ENCODE data around the gene APLP1.

Gene APLP1

GRCh38 chr19:35911173-35911572 lies 42.8 kb downstream of the APLP1 start:
- no peak for DNase-seq (ENCODE audit: low read depth in 2 of 2)
- TF ChIP-seq CTCF (IDR thresholded peaks at IDR 0.05; ENCODE audit: low read depth, low read length): no peak
- H3K4me3 ChIP-seq (replicated peaks in 1 of 2; ENCODE audit: low read depth in 2 of 2, low read length in 2 of 2): no peak overlapping the region

GRCh38 chr19:35911790-35912189 lies 43.4 kb downstream of the APLP1 start:
- no peak for DNase-seq (ENCODE audit: low read depth in 2 of 2)
- no peak overlapping the region for H3K4me3 ChIP-seq (replicated peaks in 1 of 2; ENCODE audit: low read depth in 2 of 2, low read length in 2 of 2)
- TF ChIP-seq CTCF (IDR thresholded peaks at IDR 0.05; ENCODE audit: low read depth, low read length): no peak

DNA sequence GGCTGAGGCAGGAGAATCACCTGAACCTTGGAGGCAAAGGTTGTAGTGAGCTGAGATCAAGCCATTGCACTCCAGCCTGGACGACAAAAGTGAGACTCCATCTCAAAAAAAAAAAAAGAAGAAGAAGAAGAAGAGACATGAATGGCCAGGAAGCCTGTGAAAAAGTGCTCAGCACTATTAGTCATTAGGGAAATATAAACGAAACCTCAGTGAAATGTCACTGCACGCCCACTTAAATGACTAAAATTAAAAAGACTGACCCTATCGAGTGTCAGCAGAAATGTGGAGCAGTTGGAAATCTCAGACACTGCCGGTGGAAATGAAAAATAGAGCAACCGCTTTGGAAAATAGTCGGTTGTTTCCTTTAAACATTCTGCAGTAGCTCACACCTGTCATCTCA lies 45.2 kb downstream of the APLP1 start:
- no peak for DNase-seq (ENCODE audit: low read depth in 2 of 2)
- no peak for TF ChIP-seq CTCF (IDR thresholded peaks at IDR 0.05; ENCODE audit: low read depth, low read length)

DNA sequence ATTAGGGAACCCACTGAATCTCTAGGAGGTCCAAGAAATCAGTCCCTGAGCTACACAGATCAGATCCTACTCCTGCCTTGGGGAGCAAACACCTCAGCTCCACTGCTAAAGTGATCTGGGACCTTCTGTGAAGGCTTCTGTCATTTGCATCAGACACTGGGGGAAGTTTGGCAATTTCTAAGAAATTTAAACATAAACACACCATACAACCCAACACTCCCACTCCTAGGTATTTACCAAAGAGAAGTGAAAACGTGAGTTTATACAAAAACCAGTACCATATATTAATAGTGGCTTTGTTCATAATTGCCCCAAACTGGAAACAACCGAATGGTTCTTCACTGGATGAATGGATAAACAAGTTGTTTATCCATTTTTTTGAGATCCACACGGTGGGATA lies 47.1 kb downstream of the APLP1 start:
- DNase-seq (ENCODE audit: low read depth in 2 of 2): no peak
- TF ChIP-seq CTCF (IDR thresholded peaks at IDR 0.05; ENCODE audit: low read depth, low read length): no peak
- H3K4me3 ChIP-seq (replicated peaks in 1 of 2; ENCODE audit: low read depth in 2 of 2, low read length in 2 of 2): no peak overlapping the region

More for the DNA sequence above, 45.2 kb downstream of the APLP1 start:
- no peak overlapping the region for H3K4me3 ChIP-seq (replicated peaks in 1 of 2; ENCODE audit: low read depth in 2 of 2, low read length in 2 of 2)

- DNase-seq (ENCODE audit: low read depth in 2 of 2): no peak
- no peak overlapping the region for H3K4me3 ChIP-seq (replicated peaks in 1 of 2; ENCODE audit: low read depth in 2 of 2, low read length in 2 of 2)
- no peak for TF ChIP-seq CTCF (IDR thresholded peaks at IDR 0.05; ENCODE audit: low read depth, low read length)
These were observed 50.9 kb downstream of the APLP1 start for GRCh38 chr19:35919306-35919705.

DNA sequence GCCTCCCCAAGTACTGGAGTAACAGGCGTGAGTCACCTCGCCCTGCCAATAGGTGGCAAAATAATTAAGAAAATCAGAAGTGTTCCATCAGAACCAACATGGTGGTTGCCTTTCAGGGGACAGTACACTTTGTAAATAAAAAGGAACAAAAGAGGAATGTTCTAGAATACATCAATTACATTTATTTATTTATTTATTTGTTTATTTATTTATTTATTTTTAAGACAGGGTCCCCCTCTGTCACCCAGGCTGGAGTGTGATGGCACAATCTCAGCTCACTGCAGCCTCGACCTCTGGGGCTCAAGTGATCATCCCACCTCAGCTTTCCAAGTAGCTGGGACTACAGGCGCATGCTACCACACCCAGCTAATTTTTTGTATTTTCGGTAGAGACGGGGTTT lies 52.6 kb downstream of the APLP1 start:
- no peak overlapping the region for H3K4me3 ChIP-seq (replicated peaks in 1 of 2; ENCODE audit: low read depth in 2 of 2, low read length in 2 of 2)
- DNase-seq (ENCODE audit: low read depth in 2 of 2): no peak
- TF ChIP-seq CTCF (IDR thresholded peaks at IDR 0.05; ENCODE audit: low read depth, low read length): no peak

DNA sequence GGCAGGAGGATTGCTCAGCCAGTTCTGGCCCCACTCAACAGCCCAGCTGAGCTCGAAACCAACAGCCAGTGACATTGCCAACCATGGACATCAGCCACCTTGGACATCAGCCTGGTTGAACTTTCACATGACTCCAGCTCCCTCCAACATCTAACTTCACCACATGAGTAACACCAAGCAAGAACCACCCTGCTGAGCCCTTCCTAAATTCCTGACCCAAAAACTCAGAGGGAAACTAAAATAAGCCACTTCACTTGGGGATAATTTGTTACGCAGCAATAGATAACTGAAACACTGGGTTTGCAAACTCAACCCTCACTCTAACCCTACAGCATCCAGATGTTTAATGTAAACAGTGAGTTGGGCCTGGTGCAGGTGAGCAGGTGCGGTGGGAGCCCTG lies 57.1 kb downstream of the APLP1 start:
- TF ChIP-seq CTCF (IDR thresholded peaks at IDR 0.05; ENCODE audit: low read depth, low read length): no peak
- no peak for DNase-seq (ENCODE audit: low read depth in 2 of 2)
- H3K4me3 ChIP-seq (replicated peaks in 1 of 2; ENCODE audit: low read depth in 2 of 2, low read length in 2 of 2): no peak overlapping the region
